NCI-H2107 treated with DMSO at 0.1 percent for 48 hours (cell line): ENCODE results near the gene SCD5.
"Not testable (repeated sequence)": the region's sequence is repeated elsewhere in the genome, so short reads cannot be mapped to it uniquely, and the experiment has no call there.

ENCODE experiments used
- DNase-seq: peaks from one replicate; lab custom pipeline; 2025; ENCODE audit not compliant: unreplicated experiment; lab: John Stamatoyannopoulos, UW

The SCD5 gene

DNA sequence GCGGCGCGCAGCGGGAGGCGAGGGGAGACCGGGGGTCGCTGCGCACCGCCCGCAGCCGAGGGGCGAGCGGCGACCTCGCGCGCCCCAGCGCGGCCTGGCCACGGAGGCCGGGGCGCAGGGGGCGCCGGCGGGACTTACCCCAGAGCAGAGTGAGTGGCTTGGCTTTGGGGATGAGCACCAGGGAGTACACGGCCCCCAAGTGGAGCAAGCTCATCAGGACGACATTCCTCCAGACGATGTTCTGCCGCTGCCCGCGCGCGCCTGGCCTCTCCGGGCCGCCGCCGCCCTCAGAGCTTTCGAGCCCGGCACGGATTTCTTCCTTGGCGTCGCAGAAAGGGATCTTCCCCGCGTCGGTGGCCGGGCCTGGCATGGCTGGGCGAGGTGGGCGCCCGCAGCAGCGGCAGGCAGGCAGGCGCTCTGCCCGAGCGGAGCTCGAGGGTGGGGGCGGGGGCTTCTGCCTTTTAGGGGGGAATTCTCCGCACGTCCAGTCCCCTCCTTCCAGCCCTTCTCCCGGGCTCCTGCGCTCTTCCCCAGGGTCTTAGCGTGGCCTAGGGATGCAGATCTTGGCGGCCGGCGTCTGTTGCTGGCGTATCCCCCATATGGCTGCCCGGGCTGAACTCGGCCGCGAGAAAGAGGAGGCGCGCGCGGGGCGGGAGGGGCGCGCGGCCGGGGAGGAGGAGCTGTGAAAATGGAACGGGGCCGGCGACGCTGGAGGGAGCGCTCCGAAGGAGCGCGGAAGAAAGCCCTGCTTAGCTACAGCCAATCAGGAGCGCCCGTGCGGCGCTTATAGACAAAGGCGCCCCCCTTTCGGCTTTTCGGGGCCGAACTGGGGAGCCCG is at the start of gene SCD5:
SCD5 (minus strand) TSS at position 629 of the 838 bp plus-strand sequence; CDS start at position 370, 259 bp downstream.
- DNase-seq, result no peak

DNA sequence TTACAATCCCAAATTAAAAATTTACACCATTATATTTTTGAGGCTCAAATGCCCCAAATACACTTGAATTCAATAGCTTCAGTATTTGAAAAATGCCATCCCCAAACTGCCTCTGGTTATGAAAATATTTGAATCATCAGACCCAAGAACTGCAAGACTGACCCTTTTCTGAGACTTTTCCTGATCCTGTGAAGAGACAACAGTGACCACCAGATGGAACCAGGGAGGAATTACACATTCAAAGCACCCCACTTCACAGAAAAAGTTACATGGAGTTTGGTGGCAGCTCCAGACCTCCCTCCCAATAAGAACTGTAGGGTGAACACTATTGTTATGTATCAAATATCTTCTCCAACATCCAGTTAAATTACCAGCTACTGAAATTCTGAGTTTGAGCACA is 44.0 kb upstream of the SCD5 start:
- DNase-seq, result no peak

DNA sequence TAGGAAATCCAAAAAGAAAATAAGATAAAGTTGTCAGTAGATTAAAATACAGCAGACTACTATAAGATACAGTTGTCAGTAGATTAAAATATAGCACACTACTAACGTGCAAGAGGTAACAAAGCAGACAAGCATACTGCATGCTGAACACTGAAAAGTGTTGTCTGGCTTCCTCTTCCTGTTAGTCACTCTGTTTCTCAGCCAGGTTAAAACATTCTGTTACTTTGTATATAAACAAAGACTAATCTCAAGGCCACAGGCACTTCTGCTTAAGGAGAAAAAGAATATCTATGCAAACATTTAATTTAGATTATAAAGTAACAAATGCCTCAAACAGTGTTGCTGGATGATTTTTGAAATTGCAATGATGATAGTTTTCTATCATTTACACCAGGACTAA is 41.0 kb upstream of the SCD5 start:
- DNase-seq, result no peak

DNA sequence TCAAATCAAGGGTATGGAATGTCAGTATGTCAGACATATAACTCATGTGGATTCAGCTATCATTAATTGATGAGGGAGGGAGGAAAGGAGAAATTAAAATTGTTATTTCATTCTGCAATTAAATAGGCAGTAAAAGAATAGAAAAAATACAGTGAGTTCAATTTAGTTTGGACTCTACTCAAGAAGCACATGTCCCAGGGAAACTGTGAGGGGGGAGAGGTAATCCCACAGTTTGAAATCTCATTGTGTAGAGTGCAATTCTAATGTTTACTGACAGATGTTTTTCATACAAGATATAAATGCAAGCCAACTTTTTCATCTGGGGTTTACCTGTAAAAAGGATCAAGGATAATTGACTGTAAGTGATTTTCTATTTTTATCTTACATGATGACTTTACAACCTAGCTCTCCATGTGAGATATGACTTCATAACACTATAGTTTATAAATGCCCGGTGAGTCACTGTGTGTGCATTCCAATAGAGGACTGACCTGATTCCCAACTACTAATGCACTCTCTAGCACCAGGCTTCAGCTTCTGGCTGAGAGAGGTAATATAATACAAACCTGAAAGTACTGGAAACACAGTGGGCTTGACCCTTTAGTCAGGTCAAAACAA is 35.2 kb upstream of the SCD5 start:
- no peak for DNase-seq

DNA sequence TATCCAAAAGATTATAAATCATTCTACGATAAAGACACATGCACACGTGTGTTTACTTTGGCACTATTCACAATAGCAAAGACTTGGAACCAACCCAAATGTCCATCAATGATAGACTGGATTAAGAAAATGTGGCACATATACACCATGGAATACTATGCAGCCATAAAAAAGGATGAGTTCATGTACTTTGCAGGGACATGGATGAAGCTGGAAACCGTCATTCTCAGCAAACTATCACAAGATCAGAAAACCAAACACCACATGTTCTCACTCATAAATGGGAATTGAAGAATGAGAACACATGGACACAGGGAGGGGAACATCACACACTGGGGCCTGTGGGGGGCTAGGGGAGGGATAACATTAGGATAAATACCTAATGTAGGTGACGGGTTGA is 34.5 kb upstream of the SCD5 start:
- DNase-seq, result not testable (repeated sequence)

DNA sequence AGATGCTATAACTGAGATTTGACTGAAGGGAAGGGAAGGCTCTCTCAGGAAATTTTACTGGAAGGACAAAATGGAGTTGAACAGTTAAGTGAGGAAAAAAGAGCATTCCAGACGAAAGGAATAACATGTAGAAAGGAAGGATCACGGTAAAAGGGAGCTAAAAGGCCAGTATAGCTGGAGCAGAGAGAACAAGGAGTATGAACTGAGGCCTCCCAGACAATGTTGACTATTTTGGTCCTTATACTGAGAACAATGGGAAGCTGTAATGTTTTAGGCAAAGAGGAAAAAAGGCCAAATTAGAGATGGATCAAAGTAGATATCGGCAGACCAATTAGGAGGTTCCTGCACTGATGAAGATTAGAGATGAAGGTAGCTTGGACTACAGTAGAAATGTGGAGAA is 26.8 kb upstream of the SCD5 start:
- no peak for DNase-seq

DNA sequence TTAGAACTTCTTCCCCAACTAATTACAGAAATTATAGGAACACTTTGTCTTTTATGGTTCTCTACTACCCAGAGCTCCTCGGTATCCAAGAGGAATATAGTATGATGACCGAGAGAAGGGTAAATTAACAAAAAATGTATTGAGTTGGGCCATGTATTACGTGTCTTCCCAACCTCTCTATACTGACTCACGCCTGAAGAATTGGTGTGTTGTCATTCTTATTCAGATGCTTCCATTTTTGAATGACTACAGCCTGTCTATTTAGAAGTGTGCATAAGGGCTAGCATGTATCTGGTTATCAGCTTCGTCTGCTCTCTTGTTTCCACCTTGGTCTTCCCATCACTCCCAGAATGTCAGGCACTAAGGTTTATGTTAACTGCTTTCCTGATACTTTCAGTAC is 24.5 kb upstream of the SCD5 start:
- no peak for DNase-seq

DNA sequence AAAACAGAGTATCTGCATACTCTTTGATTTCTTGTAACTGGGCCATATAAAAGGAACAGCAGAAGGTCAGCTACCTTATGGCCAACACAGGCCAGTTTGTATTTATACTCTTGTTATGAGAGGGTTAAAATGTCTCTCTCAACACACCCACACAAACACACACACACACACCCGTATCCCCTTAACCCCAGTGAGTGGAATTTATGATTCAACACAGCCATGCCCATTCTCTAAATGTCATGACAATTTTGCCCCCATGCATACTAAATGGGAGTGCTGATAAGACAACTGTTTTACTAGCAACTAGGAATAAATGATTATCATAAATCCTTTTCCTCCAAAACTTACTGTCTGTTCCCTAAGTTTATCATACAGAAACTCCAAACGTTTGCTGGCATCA is 22.1 kb upstream of the SCD5 start:
- DNase-seq, result no peak

DNA sequence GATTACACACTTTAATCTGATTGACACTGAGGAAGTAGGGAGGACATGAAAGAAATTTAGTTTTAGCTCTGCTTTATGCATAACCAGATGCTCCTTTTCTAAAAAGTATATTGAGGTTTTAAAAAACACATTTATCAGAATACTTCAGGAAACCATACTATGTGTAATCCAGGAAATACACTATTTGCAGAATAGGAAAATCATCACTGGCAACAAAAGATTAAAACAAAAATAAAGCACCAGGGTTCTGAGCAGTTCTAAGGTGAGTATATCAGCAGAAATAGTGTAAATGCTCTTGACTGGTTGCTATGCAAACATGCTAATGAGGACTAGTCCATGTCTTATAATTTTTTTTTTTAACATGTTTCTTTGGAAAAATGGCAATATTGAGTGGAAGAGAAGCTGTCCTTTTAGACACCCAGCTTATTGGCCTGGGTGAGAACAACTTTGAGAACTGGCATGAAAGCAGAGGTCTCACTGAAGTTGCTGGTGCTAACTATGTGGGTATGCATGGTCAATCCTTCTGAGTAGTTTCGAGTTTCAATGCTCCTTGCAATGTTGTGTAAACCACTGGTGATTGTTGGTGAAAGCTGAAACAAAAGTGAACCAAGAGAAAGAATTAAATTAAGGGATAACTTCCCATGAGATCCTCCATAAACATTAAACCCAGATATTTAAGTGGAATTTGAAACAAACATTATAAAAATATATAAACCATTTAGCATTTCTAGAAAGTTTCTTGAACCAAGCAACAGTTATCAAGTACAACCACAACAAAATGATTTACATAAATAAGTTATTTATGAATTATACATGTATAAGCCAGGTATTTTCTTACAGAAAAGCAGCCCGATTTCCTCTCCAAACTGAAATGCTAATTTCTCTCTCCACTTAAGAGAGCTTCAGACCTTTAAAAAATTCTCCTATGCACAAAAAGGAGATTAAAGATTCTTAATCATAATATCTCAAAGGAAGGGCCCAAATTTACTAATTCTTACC is 20.4 kb upstream of the SCD5 start:
- DNase-seq, result no peak

DNA sequence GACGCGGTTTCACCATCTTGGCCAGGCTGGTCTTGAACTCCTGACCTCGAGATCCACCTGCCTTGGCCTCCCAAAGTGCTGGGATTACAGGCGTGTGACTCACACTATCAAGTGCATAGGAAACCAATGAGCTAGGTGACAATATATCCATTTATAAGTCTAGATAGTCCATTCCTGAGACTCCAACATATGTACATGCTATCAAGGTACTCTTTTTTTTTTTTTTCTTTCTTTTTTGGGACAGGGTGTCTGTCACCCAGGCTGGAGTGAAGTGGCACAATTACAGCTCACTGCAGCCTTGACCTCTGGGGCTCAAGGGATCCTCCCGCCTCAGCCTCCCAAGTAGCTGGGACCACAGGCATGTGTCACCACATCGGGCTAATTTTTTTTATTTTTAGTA is 18.3 kb upstream of the SCD5 start:
- not testable (repeated sequence) for DNase-seq

DNA sequence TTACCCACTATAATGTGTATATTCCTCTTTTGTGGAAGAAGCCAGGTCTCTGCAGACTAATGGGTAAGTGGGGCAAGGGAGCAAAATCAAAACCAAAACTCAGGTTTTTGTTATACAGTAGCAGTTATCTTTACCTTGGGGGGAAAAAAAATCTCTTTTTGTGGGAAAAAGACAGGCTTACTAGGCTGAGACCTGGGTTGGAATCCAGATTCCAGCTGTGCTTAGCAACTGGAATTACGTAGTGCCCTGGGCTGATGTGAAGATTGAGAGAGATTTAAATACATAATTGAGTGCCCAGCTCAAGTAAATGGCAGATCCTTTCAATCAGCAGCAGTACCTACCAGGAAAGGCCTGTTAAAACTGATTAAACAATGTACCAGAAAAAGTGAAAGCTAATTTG is 15.4 kb upstream of the SCD5 start:
- no peak for DNase-seq

DNA sequence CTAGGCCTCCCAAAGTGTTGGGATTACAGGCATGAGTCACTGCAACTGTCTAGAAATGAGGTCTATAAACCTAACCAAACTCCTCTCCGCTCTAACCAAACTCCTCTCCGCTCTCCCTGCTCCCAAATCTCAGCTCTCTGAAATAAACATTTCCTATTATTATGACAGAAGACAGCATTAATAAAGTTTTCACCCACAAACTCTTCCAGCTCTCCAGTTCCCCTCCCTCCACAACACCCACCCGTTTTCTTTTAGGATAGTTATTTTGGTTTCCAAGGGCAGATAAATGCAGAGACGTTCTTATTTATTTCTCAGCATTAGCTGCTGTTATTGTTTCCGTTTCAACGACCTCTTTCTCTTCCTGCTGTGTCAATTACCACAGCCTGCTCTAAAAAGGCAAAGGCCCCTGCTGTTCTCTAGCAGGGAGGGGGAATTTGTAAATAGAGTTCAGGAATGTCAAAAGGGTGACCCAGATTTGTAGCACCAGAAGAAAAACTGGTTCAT is 13.3 kb upstream of the SCD5 start:
- DNase-seq, result peak; percentile 19

DNA sequence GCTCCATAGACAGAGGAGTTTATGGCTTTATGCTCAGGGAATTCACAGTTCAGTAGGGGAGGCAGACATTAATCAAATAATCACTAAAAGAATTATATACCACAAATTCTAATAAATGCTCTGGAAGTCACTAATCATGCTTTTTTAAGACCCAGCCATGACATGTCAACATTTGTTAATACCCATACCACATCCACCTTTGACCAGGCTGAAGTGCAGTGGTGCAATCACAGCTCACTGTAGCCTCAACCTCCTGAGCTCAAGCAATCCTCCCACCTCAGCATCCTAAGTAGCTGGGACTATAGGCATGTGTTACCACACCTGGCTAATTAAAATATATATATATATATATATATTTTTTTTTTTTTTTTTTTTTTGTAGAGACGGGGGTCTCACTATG is 12.8 kb upstream of the SCD5 start:
- DNase-seq, result no peak

DNA sequence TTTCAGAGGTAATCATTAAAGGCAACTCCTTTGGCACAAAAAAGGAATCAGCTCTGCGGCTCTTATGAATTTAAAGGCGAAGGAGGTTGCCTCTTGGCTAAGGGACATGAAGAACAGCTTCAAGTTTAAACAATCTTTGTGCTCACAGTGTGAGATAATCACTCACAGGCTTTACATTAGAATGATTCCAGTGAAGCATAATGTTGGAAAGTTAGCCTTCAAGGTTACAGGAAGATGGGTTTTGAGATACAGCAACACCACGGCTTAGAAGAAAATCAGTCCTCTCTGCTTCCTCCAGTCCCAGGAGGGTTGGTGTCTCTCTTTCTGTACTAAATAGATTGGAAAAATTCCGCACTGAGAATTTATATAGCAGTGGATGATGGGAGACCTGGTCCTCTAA is 11.6 kb upstream of the SCD5 start:
- DNase-seq, result no peak

DNA sequence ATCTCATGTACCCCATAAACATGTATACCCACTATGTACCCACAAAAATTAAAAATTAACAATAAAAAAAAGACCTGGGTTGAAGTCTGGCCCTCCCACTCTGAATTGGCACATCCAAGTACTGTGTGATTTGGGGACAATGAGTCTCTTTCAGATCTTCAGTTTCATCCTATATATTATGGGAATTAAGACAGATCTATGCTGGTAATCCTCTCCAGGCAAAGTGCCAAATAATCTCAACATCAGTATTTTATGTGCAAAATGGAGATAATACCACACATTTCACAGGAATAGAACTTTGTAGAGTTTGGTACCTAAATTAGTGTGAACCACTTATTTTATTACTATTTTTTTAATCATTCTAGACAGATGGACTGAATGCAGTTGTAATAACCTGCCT is 11.0 kb upstream of the SCD5 start:
- no peak for DNase-seq

DNA sequence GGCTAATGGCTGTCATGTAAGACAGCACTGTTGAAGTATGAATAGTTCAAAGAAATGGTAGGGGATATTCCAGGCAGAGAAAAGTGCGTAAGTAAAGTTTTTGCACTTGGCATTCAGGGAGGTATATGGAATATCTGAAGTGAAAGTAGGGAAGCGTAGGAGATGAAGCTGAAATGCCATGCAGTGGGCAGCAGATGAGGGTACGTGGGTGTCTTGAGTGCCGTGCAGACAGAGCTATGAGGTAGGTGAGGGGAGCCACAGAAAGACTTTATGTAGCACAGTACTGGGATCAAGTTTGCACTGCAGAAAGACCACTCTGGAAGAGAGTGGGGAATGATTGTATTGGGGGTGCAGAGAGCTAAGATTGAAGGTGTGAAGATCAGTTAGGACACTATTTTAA is 5.2 kb upstream of the SCD5 start:
- DNase-seq, result no peak

DNA sequence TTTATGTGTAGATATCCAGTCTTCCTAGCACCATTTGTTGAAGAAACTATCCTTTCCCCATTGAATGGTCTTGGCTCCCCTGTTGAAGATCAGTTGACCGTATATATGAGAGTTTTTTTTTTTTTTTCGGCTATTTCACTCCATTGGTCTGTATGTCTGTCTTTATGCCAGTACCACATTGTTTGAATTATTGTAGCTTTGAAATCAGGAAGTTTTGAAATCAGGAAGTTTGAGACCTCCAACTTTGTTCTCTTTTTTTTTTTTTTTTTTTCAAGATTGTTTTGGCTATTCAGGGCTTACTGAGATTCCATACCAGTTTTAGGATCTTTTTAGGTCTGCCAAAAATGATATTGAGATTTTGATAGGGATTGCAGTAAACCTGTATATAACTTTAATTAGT is 4.3 kb upstream of the SCD5 start:
- DNase-seq, result no peak

DNA sequence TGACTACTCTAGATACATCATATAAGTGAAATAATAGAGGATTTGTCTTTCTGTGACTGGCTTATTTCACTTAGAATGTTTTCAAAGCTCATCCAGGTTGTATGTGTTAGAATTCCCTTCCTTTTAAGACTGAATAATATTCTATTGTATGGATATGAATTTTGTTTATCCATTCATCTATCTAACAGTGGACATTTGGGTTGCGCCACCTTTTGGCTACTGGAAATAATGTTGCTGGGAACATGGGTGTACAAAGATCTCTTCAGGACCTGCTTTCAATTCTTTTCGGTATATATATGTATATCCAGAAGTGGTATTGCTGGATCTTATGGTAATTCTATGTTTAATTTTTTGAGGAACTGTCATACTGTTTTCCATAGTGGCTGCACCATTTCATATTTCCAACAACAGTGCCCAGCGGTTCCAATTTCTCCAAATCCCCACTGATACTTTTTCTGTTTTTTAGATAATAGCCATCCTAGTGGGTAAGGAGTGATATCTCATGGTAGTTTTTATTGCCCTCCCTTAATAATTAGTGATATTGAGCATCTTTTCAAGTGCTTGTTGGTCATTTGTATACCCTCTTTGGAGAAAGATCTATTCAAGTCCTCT is 3.4 kb upstream of the SCD5 start:
- no peak for DNase-seq

DNA sequence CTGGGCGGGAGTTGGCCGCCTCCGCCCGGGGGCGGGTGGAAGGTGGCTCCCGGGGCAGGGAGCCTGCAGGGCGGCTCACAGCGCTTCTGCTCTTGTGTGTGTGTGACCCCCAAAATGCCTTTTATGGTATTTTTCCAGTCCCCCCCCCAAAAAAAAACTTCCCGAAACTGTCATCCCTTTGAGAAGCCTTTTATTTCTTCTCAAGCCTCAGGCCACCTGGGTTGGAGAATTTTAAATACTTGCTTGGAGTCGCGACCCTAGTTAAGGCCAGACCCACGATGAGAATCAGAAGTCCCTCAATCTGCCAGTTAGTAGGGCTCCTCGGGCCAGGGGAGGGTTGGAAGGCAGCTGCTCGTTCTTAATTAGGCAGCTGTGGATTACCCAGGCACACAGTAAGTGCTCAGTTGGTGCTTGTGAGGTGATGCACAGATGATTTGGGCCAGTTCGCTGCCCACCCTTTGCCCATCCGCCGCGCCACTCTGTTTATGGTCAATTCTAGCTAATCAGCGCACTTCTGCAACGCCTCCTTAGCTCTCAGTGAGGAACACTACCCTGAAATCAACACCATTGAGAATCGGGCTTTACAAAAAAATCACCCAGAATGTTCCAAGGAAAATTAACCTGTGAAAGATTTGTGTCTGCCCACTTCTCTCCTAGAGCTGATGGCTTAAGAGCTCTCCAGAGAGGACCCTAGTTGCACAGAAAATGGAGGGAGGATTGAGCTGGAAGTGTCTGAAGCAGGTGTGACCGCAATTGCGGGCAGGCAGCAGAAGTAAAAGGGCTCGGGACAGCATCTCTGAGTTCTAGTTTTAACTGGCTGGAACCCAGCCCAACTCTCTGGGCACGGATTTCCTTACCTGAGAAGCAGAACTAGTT is 648 bp upstream of the SCD5 start:
- peak; percentile 26 for DNase-seq
